OCI-LY1 (cell line): ENCODE measurements around the gene SLC9A9.

Experiments
- EZH2 ChIP-seq: fragments of 200-600 bp; sonication (generic), shearing (Covaris generic); IDR thresholded peaks from 2 replicates; pipeline ENCODE4 v1.8.0; 2017; ENCODE audit warnings: borderline replicate concordance, mixed run types, mild to moderate bottlenecking, antibody characterized with exemption, low read length, moderate library complexity, mixed read lengths
- TF ChIP-seq, protein P1 (sequence below): fragments of 200-600 bp; sonication (generic), shearing (Covaris generic); IDR thresholded peaks from 2 replicates; pipeline ENCODE4 v1.5.1; 2017; ENCODE audit warnings: mild to moderate bottlenecking, antibody characterized with exemption, low read length, moderate library complexity, mixed read lengths

- TF ChIP-seq, protein P1, sequence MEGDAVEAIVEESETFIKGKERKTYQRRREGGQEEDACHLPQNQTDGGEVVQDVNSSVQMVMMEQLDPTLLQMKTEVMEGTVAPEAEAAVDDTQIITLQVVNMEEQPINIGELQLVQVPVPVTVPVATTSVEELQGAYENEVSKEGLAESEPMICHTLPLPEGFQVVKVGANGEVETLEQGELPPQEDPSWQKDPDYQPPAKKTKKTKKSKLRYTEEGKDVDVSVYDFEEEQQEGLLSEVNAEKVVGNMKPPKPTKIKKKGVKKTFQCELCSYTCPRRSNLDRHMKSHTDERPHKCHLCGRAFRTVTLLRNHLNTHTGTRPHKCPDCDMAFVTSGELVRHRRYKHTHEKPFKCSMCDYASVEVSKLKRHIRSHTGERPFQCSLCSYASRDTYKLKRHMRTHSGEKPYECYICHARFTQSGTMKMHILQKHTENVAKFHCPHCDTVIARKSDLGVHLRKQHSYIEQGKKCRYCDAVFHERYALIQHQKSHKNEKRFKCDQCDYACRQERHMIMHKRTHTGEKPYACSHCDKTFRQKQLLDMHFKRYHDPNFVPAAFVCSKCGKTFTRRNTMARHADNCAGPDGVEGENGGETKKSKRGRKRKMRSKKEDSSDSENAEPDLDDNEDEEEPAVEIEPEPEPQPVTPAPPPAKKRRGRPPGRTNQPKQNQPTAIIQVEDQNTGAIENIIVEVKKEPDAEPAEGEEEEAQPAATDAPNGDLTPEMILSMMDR = no peak
- TF ChIP-seq EZH2 = no peak
Observed at GRCh38 chr3:143343944-143344343, 504.3 kb downstream of the SLC9A9 start.
